ENCODE measurements around the gene TMEM185B. TPM values are rescaled to one million over a fixed set of nuclear protein-coding genes. Genes with fewer than 3 reads are reported as not detected.

TMEM185B gene
- total and polyA plus RNA-seq, 8 donors, result 1.5 to 47.8 (median 14.4) TPM

- DNase-seq, result no peak
- 14 to 22% (median 16%) methylated on average over 6 of the region's 6 CpGs for WGBS, 5 donors
- H3K27me3 ChIP-seq, result no peaks in the 10 kb centered on the region
- no peak for TF ChIP-seq POLR2AphosphoS5 (IDR thresholded peaks at IDR 0.05)
- no peak for TF ChIP-seq POLR2A (IDR thresholded peaks at IDR 0.05)
- TF ChIP-seq, protein P1, sequence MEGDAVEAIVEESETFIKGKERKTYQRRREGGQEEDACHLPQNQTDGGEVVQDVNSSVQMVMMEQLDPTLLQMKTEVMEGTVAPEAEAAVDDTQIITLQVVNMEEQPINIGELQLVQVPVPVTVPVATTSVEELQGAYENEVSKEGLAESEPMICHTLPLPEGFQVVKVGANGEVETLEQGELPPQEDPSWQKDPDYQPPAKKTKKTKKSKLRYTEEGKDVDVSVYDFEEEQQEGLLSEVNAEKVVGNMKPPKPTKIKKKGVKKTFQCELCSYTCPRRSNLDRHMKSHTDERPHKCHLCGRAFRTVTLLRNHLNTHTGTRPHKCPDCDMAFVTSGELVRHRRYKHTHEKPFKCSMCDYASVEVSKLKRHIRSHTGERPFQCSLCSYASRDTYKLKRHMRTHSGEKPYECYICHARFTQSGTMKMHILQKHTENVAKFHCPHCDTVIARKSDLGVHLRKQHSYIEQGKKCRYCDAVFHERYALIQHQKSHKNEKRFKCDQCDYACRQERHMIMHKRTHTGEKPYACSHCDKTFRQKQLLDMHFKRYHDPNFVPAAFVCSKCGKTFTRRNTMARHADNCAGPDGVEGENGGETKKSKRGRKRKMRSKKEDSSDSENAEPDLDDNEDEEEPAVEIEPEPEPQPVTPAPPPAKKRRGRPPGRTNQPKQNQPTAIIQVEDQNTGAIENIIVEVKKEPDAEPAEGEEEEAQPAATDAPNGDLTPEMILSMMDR (IDR thresholded peaks at IDR 0.05), result no peak
- no peak for TF ChIP-seq EP300 (IDR thresholded peaks at IDR 0.05)
- peaks cover 8 to 36% (median 26%) of the 10 kb centered on the region in 4 donors for H3K4me1 ChIP-seq
- no peaks in the 10 kb centered on the region for H3K36me3 ChIP-seq
- intact Hi-C loops (cut with DNase I; ENCODE audit: low total_unique reads), result no loop called here
- H3K9me3 ChIP-seq, result no peaks in the 10 kb centered on the region
- peak overlapping the region; percentile 80 to 97 (median 92) for H3K27ac ChIP-seq
- H3K4me3 ChIP-seq, result peak overlapping the region; percentile 66 to 98 (median 85)
Measured at GRCh38 chr2:120251880-120252224, 28.7 kb upstream of the TMEM185B start.

GRCh38 chr2:120251078-120251477 lies 27.9 kb upstream of the TMEM185B start:
- H3K9me3 ChIP-seq, result no peaks in the 10 kb centered on the region
- peaks cover 8 to 32% (median 22%) of the 10 kb centered on the region in 4 donors for H3K4me1 ChIP-seq
- H3K27me3 ChIP-seq, result no peaks in the 10 kb centered on the region
- 77 to 95% (median 78%) methylated on average over 3 of the region's 3 CpGs for WGBS, 5 donors
- DNase-seq, result no peak
- intact Hi-C loops (cut with DNase I; ENCODE audit: low total_unique reads), result no loop called here
- H3K4me3 ChIP-seq, result no peak overlapping the region
- H3K36me3 ChIP-seq, result no peaks in the 10 kb centered on the region
- no peak overlapping the region for H3K27ac ChIP-seq
- TF ChIP-seq POLR2A (IDR thresholded peaks at IDR 0.05) (no peak), POLR2AphosphoS5 (IDR thresholded peaks at IDR 0.05) (no peak), EP300 (IDR thresholded peaks at IDR 0.05) (no peak)
- TF ChIP-seq, protein P1 (IDR thresholded peaks at IDR 0.05), result no peak

DNA sequence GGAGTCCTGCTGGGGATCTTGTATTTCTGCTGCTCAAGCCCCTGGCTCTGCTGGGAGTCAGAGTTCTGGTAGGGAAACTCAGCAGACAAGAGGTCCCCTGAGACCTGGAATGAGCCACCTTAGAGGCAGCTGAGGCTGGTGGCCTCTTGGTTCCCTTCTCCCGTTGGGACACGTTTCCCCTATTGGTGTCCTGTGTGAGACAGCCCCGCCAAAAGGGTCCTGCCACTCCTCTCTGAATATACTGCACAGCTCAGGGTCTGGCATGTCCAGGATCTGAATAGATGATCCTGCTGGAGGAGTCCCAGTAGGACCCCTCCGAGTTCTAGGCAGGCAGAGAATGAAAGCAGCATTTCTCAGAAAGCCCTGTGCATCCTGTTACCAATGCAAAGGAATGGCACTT lies 27.4 kb upstream of the TMEM185B start:
- no peaks in the 10 kb centered on the region for H3K9me3 ChIP-seq
- peaks cover 8 to 35% (median 23%) of the 10 kb centered on the region in 4 donors for H3K4me1 ChIP-seq
- no peak overlapping the region for H3K27ac ChIP-seq

DNA sequence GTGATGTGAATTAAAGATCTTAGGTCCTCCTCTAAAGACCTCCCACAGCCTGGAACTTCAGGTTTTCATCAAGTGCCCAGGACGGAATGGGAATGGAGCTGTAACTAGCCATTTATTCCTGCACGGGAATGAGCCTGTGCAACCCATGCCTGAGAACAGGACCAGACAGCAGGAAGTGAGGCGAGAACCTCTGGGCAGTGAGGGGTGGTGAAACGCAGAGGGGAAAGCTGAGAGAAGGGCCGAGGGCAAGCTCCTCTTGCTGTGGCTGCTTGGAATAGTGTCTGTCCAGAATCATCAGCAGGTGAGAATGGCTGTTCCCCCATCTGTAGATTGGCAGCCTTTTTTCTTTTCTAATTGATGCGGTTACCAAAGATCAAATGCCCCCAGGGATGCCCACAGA lies 24.7 kb upstream of the TMEM185B start:
- no peak overlapping the region for H3K4me3 ChIP-seq
- H3K4me1 ChIP-seq, result peaks cover 0 to 26% (median 15%) of the 10 kb centered on the region in 4 donors
- no peak overlapping the region for H3K27ac ChIP-seq
- WGBS, 5 donors, result 76 to 91% (median 83%) methylated on average over 6 of the region's 6 CpGs
- intact Hi-C loops (cut with DNase I; ENCODE audit: low total_unique reads), result no loop called here
- no peak for DNase-seq
- H3K27me3 ChIP-seq, result no peaks in the 10 kb centered on the region
- H3K36me3 ChIP-seq, result no peaks in the 10 kb centered on the region
- TF ChIP-seq POLR2A (IDR thresholded peaks at IDR 0.05), result no peak
- TF ChIP-seq POLR2AphosphoS5 (IDR thresholded peaks at IDR 0.05), result no peak
- TF ChIP-seq, protein P1 (IDR thresholded peaks at IDR 0.05), result no peak
- no peak for TF ChIP-seq EP300 (IDR thresholded peaks at IDR 0.05)
- no peaks in the 10 kb centered on the region for H3K9me3 ChIP-seq

More for the DNA sequence above, 27.4 kb upstream of the TMEM185B start:
- intact Hi-C loops (cut with DNase I; ENCODE audit: low total_unique reads), result no loop called here
- 66 to 95% (median 88%) methylated on average over 4 of the region's 4 CpGs for WGBS, 5 donors
- Histone ChIP-seq H3K27me3 (no peaks in the 10 kb centered on the region), H3K36me3 (no peaks in the 10 kb centered on the region), H3K4me3 (no peak overlapping the region)
- TF ChIP-seq EP300 (IDR thresholded peaks at IDR 0.05), result no peak
- TF ChIP-seq, protein P1 (IDR thresholded peaks at IDR 0.05), result no peak
- no peak for TF ChIP-seq POLR2A (IDR thresholded peaks at IDR 0.05)
- no peak for TF ChIP-seq POLR2AphosphoS5 (IDR thresholded peaks at IDR 0.05)
- DNase-seq, result no peak
